M059J (cell line): ENCODE data around the gene JARID2. TPM values are rescaled to one million over a fixed set of nuclear protein-coding genes. Genes with fewer than 3 reads are reported as not detected.
A peak's percentile ranks its signal among the peaks of the same experiment; 100 is the strongest.

Experiments used
- DNase-seq: peaks from one replicate; pipeline ENCODE4 v3.0.0-alpha.2; 2012; ENCODE audit warnings: low read depth
- total RNA-seq: library from RNA; depleted of rRNA; stranded (reverse); fragments of >200 nt; shearing (Covaris generic); gene quantifications from 2 replicates; pipeline ENCODE4 v1.2.3, GENCODE V29; 2014

Gene JARID2
- total RNA-seq, 1 experiment from 2014 or later: 17.6 TPM

DNA sequence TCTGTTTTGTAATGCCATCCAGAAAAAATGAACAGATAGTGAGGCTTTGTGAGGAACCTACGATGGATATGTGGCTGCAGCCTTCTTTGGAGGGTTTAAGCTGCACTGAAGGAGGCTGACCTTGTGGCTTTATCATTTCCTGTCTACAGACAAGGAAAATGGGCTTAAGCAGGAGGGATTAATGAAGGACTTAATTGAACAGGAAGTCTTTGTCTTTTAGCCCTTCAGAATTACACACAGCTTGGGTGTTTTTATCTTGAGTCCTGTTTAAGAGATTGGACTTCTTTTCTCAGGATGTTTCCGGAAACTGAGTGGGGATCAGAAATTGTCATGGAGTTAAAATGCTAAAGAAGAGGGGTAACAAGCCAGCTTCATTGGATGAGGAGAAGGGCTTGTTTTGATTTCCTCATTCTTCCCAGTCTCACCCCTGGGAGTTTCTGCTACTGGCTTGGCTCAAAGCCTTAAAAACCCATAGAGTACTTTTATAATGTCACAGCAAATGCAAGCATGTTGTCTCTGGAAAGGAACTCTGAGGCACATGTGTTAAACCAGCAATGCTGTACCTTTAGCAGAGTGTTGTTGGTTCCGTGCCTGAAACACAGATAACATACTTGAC, 193.6 kb downstream of the JARID2 start:
- DNase-seq: peak; percentile 47

DNA sequence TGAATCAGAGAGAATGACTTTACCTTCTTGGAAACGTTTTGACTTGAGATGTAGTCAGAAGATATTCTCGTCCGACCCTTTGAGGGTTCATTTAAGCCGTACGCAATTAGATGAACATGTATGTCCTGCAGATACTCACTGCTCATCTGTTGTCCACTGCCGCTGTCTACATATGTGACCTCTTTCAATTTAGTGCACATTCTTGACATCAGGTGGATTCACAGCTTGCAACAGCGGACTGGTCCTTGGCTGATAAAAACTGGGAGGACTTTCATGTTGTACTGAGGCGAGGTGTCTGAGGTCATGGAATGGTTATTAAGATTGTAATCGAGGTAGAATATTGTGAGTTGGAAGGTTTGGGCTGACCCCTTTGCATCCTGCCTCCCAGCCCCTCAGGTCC, 194.2 kb downstream of the JARID2 start:
- DNase-seq: no peak

DNA sequence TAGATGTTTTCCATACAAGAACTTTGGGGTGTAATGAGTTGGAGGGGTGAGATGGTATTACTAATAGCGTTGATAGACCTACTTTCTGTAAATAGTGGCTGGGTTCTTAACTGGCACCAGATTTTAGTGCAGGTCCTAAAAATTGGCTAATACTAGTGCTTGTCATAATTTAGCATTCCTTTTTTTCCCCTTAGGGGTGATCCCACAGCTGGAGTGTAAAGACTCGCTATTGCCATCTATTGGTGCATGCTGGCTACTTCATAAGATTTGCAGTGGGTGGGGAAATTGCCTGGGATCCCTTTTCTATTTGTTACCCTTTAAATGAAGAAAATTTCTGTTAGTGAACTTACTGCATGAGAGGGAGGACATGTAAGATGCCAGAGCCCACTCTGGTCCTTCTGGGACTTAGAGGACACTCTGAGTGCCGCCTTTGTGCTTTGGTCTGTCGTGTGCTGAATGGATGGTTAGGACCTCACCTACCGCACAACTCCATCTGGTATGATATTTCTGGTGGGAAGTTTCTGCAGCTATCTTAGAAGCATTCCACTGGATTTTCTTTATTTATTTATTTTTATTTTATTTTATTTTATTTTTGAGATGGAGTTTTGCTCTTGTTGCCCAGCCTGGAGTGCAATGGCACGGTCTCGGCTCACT, 195.5 kb downstream of the JARID2 start:
- DNase-seq: peak; percentile 82

DNA sequence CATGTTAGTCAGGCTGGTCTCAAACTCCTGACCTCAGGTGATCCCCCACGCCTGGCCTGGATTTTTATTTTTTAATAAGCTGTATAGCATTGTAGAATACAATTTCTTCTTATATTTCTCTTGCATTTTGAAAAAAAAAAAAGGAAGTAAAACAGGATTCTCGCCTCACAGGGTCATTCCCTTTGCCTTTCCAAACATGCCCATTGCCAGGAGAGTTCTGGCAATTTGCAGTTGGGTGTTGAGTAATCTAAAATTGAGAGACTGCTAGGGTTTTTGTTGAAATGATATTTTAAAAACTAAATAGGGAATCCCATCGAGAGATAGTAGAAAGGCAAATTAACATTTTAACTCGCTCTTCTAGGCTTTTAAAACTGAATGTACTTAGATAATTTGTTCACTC, 196.1 kb downstream of the JARID2 start:
- DNase-seq: no peak

DNA sequence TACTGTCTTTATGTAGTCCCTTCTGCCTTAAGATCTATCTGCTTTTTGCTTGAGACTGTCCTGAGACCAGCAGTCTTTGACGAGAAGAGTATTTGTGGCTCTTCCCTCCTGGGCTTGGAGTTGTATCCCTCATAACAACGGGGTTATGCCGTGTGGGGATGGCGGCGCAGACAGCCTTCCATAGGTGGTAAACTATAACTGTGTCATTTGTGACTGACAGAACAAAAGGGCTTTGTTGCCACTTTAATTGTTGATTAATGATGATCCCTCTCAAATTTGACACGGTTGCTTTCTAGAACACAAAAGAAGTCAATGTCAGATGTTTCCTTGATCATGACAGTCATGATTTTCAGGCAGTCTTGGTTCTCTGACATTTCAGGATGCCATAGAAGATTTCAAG, 196.6 kb downstream of the JARID2 start:
- DNase-seq: no peak

DNA sequence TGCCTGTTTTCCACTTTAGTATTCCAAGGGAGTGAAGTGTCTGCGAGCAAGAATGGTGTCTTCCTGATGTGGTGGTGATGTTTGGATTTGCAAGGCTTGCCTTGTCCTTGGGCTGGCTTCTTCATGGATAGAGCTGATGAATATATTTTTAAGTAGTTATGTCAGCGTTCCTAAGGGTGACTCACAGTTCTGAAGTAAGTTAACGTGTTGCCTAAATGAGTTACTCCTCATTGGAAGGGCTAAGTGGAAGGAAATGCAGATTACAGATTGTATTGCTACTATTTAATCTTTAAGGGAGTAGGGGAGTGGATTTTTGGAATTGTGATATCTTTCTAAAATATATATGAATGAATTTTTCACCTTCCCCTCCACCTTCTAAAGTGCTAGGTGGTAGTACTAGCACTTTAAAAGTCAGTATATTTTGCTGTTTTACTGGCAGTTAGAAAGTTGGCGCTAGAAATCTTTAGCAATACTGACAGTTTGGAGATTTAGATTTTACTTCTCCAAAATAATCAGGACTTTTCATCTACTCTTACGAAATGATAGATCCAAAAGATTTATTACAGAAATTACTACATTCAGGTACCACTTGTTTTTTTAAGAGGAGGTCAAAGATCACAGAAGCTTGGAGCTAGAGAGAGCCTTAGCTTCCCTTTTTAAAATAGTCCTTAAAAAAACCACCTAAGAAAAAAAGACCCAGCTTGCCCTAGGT, 197.4 kb downstream of the JARID2 start:
- DNase-seq: peak; percentile 89

DNA sequence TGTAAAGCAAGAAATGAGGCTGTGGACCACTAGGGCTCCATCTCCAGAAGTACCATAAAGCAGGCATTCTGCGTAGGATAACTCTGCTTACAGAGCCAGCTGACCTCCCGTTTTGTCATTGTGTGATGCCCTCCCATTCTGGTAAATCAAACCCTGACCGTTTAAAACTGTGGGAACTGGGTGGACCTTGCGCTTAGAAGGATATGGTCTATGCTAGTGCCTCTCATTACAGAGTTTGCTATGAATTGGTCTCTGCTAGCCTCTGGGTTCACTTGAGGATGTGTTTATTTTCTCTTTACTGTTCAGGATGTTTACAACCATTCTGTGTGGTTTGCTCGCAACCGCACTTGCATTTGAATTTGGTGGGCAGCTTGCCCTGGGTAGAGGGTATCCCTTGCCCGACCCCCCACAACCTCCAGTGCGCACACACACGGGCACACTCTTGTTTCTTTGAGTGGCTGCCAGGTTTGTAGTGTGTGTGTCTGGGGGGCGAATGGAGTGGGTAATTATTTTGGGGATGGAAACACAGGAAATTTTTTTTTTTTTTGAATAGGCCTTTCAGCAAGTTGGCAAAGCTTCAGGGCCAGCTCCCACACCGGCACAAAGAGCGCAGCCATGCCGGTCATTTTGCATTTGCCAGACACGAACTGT, 198.3 kb downstream of the JARID2 start:
- DNase-seq: no peak

DNA sequence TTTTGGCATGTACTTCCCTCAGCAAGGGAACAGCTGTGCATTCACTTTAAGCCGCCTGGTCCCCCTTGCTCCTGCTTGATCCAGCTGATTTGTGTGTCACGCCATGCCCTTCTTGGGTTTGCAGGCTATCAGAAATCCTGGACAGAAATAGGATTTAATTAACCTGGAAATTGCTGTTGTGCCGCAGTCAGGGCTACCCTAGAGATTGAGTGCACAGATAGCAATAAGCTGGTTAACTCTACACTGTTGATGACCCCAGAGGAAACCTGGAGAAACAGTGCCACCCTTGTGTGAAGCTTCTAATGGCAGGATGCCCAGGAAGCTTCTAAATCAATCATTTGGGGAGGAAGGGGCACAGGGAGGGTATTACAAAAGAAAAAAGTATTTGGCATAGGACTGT, 199.0 kb downstream of the JARID2 start:
- no peak for DNase-seq

DNA sequence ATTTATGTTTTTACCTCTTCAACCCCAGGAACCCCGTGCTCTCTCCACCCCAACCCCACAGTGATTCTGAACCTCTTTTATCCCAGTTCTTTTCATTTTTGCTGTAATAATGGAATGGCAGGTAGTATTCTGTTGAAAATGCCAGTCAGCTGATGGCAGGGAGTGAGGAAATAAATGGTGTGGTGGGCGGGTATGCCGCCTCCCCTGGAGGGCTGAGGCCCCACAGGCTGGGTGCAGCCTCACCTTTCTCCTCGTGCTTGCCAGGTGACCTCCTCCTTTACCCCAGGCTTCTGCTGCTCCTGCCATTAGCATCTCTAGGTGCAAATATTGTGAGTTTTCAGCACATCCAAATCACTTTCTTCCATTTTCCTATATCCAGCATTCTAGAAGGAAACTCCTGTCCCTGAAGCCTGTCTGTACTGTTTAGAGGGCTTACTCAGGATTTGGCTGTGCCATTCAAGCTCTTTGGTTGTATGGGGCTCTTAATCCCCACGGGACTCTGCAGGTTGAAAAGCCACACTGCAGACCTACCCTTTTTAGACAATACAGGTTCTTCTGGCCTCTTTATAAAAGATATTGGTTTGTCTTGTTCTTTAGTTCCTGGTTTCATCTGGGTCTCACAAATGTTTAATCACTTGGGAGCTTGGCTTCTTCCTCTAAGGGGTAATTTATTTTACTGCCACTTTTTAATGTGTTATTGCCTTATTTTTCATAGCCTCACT, 201.8 kb downstream of the JARID2 start:
- DNase-seq: no peak

DNA sequence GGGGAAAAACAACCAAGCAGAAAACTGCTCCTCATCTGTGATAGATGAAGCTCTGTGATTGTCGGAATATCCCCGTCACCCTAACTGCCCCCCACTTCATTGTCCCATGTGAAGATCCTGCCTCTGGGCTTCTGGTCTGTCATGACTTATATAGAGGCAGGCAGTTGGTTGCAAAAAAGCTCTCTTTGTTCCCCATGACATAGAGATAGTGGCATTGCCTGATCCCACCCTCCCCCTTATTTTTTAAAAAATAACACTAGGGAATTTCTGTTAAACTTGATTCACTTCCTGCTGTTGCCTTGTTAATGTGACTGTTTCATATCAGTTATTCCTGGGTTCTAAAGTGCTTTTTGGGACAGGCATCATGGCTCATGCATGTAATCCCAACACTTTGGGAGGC, 203.1 kb downstream of the JARID2 start:
- no peak for DNase-seq

DNA sequence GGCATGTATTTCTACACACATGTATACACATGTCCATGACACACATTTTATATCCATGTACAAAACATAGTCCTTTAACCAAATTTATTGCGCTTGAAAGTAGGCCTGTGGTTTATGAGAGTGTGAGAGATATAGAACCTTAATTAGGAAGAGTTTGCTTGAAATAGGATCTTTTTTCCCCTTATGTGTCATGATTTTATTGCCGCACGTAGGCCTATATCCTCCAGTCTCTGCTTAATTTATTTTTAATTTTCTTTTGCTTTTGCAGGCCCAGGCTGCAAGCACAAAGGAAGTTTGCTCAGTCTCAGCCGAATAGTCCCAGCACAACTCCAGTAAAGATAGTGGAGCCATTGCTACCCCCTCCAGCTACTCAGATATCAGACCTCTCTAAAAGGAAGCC, 205.9 kb downstream of the JARID2 start:
- no peak for DNase-seq

DNA sequence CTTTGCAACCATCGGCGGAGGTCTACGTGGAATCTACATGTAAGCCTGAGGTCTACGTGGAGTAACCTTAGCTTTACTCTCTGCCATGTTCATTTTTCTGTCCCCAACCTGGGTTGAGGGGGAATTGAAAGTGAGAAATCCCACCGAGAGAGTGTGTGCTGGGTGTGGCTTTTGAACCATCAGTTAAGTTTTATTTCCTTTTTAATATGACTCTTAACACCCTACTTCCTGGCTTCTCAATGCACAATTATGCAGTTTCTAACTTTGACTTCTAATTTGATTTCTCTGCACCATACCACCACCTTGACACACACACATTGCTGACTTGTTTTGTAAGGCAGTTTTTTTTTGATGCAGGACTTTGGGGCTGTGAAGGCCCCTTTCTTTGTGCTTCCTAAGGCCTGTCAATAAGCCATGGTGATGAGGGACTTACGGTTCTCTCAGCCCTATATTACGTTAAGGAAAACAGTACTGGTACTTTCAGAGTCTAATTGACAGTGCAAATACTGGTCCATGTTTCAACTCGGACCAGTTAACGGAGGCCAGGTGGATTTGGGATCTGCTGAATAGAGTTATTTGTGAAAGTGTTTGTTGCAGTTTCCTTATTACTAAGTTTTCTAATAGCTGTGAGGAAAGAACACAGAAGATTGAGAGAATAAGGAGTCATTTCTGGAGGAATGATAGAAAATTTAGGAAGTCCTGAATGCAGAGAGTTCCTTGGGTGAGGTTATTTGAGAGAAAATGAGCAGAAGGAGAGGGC, 206.5 kb downstream of the JARID2 start:
- DNase-seq: no peak

DNA sequence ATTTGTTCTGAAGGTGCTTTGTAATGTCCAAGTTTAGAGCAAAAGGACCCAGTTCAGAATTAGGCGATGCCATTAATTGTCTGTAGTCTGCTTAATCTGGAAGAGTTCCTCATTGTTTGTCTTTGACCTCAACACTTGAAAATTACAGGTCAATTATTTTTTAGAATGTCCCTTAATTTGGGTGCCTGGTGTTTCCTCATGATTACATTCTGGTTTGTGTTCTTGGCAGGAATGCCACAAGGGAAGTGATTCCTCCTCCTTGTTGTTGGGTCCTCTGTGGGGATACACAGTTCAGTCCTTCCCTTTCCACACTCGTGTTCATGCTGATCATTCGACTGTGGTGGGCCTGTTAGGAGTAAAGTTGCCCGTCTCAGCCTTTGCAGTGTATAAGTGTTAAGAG, 207.3 kb downstream of the JARID2 start:
- no peak for DNase-seq

DNA sequence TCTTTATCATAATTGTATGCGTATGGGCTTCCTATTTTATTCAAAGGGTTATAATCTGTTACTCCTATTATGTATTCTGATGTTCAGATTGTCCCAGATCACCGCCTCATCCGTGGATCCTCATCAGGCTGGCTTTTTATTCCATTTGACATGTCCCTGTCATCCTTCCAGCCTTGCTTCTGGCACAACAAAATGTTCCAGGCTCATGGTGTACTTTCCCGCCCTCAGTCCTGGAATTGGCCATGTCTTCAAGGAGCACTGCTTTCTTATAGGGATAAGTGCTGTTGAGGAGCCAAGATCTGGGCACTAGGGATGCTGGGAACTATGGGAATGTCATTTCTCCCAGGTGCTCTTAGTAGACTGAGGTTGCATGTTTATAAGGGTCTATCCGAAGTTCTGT, 207.8 kb downstream of the JARID2 start:
- no peak for DNase-seq

DNA sequence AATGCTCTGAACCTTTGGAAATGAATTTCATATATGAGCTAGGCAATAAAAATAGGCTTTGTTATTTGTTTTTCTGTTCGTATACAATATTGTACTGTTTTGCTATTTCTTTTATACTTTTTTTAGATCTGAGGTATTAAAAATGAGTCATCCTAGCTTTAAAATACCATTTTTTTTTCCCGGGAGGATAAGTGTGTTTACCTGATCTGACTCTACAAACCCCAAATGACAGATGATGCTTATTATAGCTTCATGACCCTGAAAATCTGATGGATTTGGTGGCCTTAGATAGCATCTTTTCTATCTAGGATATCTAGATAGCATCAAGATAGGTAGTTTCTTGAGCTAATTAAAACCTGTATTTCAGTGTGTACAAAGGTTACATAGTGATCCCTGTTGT, 210.6 kb downstream of the JARID2 start:
- peak; percentile 55 for DNase-seq

DNA sequence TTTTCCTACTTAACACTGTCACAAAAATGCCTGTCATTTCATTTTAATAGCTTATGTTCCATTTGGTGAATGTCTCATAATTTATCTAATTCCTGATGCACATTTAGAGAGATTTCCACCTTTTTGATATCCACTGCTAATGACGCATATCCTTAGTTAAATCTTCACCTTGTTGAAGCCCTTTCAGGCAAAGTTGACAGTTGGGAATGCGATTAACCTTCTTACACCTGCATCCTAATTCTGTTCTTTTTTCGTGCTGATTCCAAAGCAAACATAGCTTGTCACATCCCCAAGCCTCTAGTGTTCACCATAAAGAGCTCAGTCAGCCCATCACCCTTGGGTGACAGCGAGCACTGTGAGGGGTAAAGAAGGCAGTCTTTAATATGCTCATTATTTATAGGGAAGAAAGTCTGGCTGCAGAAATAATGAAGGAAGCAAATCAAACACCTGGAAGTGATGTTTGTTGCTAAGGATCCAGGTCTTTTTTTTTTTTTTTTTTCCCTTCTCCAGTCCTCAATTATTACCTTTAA, 211.3 kb downstream of the JARID2 start:
- no peak for DNase-seq

DNA sequence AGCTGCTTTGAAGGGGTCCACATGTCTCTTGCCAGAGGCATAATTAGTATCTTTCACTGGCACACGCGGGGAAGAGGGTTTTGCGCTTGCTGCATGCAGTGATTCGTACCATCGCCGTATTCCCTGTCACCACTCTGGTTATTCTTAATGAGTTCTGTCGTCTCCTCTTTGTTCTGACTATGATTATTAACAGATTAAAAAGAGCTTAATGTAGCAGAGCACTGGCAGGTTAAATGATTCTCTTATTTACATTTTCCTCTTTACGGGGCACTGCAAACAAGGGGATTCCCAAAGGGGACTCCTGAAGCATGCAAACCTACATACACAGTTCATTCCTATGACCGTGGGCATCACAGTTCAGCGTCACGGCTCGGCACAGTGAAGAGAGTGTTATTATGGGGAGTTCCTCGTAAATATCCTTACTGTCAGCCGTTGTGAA, 212.2 kb downstream of the JARID2 start:
- DNase-seq: no peak

DNA sequence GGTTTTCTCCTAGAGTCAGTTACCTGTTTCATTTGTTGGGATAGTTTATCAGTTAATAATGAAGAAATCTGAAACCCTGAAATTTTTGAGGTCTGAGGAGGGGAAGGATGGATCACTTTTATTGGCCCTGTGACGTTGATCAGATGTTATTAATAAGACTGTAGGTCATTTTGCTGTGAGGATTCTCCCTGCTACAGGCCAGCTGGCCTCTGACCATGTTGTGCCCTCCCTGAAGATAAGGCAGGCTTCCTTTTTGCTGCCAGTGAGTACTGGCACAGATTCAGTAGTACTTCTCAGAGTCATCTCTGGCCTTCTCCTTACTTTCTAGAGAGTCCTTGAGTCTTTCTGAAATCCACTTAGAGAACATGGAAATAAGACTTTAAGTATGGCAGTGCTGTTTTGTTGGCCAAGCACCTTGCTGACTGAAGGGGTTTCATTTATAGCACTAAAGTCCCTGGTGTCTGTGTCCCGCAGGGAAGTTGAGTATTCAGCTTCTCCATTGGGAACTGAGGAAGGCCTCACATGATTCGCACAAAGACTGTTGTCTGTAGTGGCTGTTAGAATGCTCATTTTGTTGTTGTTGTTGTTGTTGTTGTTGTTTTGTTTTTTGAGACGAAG, 214.3 kb downstream of the JARID2 start:
- DNase-seq: no peak

DNA sequence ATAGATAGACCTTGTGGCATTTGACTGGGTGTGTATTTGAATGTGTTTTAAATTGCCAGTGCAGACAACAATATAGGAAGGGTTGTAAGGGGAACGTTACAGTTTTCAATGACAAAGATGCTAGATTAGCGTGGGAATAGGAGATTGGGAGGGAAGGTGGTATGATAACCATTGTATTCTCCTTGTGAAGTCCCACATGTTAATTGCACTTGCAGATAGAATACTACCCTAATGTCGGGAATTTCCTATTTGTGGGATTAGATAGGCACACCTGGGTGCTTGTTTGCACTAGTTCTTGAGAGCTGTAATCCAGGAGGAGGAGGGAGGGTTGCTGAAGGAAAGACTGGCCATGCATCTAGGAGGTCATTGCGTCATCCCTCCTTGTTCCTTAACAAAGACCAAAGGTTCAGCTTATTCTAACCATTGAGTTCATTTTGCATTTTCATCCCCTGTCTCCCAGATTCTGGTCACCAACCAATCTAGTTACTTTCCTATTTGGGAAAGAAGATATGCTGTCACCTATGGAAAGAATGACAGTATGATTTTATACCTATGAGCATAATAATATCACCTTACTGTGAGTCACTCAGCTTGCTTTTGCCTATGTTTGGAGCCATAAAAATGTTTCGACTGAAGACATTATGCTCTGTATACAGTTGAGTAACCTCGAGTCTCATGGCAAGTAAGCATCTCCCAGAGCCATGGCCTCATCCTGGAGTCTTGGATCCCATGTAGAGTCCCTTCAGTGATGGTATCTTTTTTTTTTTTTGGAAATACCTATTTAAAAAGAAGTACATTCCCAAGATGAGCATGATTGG, 215.5 kb downstream of the JARID2 start:
- DNase-seq: no peak

DNA sequence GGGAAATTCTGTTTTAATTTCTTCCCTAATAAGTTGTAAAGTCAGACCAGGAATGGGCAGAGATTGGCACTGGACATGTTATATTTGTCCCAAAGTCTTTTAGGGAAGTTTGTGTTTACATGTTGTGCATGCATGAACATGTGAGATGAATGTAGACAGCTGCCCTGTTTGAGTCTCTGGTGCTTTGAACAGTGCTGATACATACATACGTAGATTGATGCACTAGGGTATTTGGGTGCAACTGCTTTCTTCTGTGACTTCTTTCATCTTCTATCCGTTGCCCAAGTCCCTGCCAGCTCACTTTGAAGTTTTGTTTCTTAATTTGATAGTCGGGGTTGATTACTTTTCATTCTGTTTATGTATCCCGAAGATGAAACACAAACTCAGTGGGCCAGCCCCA, 216.4 kb downstream of the JARID2 start:
- no peak for DNase-seq
